A549 treated with CORT108297 at 1 μM for 4 hours (cell line): Measurements from ENCODE around the gene LY6G5B. TPM values are rescaled to one million over a fixed set of nuclear protein-coding genes. Genes with fewer than 3 reads are reported as not detected.

Source experiments
- total RNA-seq: library from RNA; stranded (reverse); fragments of 200-300 nt; extraction: Qiagen RNA extraction; gene quantifications from 5 replicates; pipeline ENCODE4 v1.2.3, GENCODE V29; 2022

LY6G5B gene, protein sequence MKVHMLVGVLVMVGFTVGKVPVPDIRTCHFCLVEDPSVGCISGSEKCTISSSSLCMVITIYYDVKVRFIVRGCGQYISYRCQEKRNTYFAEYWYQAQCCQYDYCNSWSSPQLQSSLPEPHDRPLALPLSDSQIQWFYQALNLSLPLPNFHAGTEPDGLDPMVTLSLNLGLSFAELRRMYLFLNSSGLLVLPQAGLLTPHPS
- 3.8 to 5.0 TPM (median 4.3 TPM) in 5 replicates for total RNA-seq

DNA sequence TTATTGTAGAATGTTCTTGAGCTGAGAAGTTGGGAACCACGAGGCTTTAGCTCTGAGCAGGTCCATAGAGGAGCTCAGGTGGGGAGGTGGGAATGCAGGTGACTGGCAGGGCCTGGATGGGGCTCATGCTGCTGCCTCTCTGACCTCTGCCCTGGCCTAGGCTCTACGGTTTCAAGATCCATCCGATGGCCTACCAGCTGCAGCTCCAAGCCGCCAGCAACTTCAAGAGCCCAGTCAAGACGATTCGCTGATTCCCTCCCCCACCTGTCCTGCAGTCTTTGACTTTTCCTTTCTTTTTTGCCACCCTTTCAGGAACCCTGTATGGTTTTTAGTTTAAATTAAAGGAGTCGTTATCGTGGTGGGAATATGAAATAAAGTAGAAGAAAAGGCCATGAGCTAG, at the start of gene LY6G5B:
Gene LY6G5B, plus strand, starts transcription at position 301 of the 400 bp plus-strand sequence. CDS start 975 bp downstream, outside the sequence.

DNA sequence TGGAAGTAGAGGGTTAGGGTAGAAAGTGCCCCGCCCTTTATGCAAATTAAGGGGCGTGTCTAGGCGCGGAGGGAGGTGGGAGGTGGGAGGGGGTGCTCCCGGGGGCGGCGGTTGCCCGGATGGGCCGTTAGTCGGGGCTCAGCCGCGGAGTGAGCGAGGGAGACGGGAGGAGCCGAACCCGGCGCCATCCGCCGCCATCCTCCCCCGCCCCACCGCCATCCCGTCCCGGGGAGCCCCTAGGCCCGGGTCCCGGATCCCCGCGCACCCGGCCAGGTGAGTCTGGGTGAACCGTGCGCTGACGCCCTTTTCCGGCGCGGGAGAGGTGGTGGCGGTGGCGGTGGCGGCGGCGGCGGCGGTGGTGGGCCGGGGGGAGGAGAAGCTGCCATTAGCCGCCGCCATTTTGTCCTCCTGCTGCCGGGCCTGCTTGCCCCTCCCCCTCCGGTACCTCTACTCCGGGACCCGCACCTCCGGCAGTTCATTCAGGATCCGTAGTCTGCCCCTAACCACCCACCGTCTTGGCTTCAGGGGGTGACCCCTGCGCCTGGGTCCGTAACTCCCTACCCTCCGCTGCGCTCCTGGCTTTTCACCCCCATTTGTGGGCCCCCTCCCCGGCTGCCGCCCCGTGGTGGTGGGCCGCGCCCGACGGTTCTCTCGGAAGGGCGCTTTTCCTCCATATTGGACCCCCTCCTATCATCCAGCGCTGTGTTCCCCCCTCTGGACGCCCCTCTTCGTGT, 49.0 kb upstream of the LY6G5B start, which contains the start of gene PRRC2A:
Gene PRRC2A, plus strand, starts transcription at position 130 of the 734 bp plus-strand sequence. CDS start 2,075 bp downstream, outside the sequence.

DNA sequence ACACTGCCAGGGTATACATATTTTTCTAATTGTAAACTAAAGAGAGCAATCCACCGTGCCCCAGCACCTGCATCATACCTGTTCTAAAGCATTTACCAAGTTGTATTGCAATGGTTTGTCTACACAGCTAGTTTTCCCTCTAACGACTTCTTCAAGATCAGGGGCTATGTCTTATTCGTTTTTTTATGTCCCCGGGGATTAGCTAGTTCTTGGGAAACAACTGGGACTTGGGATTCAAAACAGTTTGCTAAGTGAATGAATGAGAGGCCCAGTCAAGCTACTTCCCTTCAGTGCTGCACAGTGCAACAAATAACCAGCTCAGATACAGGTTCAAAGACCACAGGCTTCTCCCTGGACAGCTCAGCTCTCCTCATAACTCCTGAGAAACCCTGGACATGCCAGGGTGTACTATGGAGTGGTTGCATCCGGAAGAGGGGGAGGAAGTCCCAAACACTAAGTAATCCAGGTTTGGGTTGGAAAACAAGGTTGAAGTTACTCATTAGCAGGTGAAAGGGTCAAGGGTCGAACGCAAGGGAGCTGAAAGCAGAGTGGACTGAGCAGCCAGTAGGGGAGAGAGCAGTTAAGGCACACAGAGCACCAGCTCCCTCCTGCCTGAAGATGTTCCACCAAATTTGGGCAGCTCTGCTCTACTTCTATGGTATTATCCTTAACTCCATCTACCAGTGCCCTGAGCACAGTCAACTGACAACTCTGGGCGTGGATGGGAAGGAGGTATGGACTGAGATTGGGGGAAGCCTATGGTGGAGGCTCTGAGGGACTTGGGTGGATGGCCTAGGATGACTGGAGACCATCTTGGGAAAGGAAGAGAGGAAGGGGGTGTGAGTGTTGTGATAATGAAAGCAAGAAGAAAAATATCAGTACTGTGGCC, 14.2 kb upstream of the LY6G5B start, which contains the start of gene APOM:
Gene APOM, plus strand, starts transcription at position 546 of the 889 bp plus-strand sequence. Its CDS starts 73 bp downstream, at position 619.

DNA sequence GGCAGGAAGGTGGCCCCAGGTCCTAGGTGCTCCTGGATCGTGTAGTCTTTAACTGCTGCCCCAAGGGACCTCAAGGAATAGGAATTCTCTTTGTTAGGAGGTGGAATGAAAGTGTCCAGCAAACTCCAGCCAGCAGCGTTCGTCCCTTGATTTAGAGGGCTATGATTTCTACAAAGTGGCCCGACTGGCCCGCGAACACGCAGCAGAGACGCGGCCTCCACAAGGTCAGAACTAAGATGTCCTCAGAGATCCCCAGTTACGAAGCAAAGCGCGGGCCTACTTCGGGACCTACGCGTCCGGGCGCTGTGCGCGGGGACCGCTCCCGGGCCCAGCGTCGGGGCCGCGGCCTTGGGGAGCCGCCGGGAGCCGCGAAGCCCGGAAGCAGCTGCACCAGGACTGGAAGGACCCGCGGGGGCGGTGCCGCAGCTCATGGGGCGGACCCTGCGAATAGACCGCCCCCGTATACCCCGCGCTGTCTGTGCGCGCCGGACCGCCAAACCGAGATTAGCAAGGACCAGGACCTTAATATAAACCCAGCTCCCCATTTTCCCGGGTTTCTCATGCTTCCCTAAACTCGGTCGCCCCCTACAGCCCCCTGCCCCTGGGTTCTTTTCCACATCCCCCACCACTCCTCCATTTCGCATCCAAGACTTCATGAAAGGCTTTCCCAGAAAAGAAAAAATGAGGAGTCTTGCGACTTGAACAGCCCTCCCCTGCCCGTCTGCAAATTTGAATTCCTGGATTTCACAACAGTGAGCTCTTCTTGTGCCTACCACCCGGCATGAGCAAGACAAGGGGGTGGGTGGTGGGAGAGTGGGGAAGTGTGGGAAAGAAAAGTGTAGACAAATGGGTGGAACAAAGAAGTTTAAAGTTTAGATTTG, 9.2 kb upstream of the LY6G5B start, which contains the start of gene C6orf47:
Gene C6orf47, minus strand, starts transcription at position 398 of the 881 bp plus-strand sequence. CDS start 831 bp downstream, outside the sequence.

DNA sequence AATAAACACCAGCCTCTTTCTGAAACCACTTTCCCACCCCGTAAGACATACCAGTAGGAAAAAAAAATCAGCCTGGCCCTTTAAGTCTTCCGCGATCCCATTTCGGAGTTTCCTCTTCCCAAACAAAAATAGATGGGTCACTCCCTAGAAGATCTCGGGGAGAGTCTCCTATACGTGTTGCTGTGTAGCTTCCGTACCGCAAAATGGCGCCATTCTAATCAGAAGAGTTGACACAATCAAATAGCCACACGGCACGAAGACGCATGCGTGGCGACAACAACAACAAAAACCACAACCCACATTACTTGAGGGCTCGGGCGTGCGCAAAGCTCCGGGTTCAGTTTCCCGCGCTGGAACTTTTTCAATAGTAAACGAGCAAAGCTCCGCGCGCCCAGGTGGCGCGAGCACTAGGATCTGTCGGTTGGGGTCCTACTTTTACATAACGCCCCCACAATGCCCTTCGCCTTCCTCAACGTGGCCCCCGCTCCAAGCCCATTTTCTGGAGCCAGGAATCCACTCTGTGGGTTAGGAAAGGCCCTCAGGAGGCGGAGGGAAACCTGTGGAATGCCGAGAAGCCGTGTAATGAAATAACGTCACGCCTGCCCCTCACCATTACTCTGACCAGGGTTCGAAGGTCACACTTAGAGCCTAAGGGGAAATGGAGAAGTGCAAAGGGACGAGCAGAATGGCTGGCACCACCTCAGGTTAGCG, 4.8 kb upstream of the LY6G5B start, which contains the start of gene GPANK1:
Gene GPANK1, minus strand, starts transcription at position 208 of the 711 bp plus-strand sequence. CDS start 519 bp downstream, outside the sequence.

DNA sequence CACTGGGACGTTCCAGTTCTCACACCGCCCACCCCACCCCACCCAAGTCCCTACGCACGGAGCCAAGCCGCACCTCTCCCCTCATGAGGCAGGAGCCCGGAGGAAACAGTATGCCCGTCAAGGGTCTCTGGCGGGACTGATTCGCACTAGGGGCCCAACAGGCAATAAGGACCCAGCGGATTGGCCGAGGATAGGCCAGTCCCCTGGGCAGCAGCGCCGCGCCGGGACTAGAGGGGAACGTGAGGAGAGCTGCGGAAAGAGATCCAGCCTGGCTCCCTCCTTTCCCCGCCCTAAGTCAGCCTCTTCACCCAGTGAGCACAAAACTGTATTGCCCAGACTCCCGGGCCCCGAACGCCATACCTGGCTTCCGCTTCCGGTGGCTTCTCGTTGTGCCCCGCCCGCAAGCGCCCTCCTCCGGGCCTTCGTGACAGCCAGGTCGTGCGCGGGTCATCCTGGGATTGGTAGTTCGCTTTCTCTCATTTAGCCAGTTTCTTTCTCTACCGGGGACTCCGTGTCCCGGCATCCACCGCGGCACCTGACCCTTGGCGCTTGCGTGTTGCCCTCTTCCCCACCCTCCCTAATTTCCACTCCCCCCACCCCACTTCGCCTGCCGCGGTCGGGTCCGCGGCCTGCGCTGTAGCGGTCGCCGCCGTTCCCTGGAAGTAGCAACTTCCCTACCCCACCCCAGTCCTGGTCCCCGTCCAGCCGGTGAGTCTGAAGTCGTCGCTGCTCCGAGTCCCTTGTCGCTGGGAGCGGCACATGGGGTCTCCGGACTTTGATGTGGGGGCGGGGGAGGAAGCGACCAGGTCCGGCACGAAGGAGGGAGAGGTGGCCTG, 4.1 kb upstream of the LY6G5B start, which contains the start of gene CSNK2B:
Gene CSNK2B, plus strand, starts transcription at position 580 of the 836 bp plus-strand sequence. CDS start 752 bp downstream, outside the sequence.

DNA sequence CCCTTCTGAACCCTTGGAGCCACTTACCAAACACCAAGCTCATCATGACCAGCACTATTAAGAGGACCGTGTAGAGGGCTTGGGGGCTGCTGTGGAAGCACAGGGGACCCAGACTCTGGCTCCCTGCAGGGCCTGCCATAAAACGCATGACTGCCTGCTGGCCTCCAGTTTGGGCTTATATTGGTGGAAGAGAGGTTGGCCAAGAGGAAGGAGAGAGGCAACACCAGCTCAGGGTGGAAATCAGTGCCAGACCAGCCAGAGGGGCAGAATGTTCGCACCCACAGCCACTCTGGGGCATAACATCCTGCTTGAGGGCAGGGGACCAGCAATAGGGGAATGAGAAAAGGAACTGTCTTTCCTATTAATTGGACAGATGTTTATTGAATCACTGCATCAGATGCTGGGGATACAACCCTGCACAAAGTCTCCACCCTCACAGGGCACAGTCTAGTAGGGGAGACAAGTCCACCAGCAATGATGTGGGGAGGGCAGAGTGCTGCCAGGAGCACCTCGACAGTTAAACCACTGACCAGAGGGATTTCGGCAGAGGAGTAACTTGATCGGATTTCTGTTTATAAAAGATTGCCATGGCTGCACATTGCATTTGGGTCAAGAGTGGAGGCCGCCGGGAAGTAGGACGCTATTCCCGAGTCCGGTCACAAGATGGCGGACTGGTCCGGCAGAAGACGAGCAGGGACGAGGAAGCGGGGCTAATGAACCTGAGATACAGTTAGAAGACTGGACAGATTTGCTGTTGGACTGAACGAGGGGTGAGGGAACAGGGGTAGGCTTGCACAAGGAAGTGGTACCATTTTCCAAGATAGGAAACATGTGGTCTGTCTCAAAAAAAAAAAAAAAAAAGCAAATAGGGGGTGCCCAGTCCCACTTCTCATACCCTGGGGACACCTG, 10.7 kb downstream of the LY6G5B start, which contains the start of gene LY6G5C:
Gene LY6G5C, minus strand, starts transcription at position 842 of the 909 bp plus-strand sequence. Its CDS starts 694 bp downstream, at position 148.

DNA sequence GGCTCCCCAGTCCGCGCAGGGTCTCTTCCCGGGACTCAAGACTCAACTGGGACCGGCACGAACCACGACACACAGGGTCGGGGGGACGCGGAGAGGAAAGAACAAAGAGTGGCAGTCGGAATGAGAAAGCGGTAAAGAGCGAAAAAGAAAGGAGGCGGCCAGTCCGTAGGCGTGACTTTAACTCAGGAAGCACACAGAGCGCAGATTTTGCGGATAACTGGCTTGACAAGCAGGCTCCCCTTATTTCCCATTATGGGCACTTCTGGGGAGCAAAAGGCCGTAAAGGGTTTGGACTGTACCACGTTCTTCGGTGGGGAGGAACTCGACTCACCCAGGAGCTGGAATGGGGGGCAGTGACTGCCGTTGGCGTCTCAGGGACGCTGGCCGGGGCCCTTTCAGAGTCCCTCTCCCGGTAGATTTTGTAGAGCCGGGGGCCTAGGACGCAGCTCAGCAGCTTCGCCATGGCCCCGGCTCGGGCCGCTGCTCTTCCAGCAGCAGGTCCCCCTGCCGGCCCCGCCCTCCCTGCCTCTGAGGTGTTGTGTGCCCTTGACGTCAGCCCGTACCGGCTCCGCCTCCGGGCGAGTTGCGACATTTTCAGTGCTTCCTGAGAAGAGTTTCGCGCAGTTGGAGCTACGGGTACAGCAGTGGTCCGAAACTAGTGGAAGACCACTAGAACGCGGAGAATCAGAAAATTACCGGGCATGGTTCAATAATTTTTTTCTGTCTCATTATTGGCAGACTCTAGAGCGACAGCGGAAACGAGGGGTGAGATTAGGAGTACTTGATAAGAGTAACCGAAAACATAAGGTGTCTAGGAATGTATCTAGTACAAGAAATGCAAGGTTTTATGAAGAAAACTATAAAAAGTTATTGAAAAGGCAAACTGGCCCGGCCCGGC, 33.3 kb downstream of the LY6G5B start, which contains the start of gene ABHD16A:
Gene ABHD16A, minus strand, starts transcription at position 506 of the 898 bp plus-strand sequence. Its CDS starts 43 bp downstream, at position 463.

DNA sequence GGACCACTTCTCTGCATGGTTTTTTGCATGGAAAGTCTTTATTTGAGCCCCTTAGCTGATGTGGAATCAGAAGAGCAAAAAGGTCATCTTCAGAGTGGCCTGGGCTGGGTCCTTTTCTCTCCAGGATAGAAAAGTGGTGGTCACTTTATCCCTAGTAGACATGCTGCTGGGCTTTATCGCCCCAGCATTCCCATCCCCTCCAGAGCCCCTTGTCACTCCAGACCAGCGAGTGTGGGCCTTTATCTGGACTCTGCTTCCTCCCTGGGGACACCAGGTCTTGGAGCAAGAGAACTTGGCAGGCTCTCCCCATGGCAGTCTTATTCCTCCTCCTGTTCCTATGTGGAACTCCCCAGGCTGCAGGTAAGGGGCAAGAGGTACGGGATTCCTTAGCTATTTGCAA, 36.8 kb downstream of the LY6G5B start, which contains the start of gene LY6G6F:
Gene LY6G6F, plus strand, starts transcription at position 268 of the 400 bp plus-strand sequence. Its CDS starts 41 bp downstream, at position 309.

DNA sequence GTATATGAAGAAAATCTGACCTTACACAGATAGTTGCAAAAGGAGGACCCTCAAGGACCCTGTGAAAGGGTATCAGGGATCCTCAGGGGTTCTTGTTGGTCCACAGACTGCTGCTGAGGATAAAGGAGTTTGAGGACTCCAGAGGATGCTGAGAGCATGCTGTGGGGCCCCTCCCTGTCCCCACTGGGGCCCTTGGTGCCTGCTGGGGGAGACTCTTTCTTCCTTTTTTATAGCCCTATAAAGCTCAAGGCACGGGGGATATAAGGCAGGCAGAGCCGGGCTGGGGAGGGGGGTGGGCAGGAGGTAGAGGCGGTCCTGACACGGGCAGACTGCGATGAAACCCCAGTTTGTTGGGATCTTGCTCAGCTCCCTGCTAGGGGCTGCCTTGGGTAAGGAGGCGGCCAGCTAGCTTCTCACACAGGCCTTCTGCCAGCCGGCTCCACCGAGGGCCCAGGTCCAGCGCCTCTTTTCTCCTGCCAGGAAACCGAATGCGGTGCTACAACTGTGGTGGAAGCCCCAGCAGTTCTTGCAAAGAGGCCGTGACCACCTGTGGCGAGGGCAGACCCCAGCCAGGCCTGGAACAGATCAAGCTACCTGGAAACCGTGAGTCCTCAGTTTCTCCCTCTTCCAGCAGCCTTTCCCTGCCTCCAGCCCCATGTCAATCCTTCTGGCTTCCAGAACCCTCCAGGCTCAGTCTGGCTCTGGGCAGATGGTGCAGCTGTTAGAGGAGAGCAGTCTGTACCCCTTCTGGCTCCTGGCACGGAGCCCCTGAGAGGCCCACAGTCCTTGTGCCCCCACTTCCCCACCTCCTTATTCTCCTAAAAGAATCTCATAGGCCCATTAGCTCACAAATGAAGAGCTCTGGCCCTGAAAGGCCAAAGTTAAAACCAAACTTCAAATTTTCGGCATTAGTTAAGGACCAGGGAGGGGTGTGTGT, 45.5 kb downstream of the LY6G5B start, which contains the start of gene LY6G6D:
Gene LY6G6D, plus strand, starts transcription at position 327 of the 937 bp plus-strand sequence. Its CDS starts 8 bp downstream, at position 335.

DNA sequence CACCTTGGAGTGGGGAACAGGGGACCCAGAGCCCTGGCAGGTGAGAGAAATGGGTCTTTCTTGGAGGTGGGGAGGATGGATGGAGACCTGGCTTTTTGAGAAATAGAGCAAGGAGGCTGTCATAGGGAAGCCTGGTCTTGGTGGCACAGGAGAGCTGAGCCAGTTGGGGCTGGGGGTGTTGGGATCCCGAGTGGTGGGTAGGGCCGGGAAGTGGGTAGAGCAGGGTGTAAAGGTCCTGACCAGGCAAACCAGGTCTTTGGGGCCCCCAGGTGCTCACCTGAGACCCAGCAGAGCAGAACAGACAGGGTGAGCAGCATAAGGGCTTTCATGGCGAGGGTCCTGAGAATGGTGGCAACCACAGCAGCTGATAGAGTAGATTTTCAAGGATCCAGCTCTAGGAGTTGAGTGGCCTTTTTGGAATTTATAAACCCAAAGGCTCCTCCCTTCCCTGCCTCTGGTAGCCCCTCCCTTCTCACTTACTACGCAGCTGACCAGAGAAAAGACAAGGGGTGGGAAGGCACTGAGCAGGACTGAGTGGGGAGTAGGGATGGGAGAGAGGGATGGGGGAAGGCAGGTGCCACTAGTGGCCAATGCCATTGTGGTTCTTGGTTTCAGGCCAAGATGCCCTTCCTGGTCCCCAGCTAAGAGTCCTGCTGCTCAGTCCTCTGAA, 51.7 kb downstream of the LY6G5B start, which contains the start of gene LY6G6C:
Gene LY6G6C, minus strand, starts transcription at position 396 of the 670 bp plus-strand sequence. Its CDS starts 67 bp downstream, at position 329.

